GM18951 (cell line): ENCODE results near the gene EIF3D.
"Not testable (repeated sequence)": the region's sequence is repeated elsewhere in the genome, so short reads cannot be mapped to it uniquely, and the experiment has no call there.

Source experiments
- POLR2A ChIP-seq: IDR thresholded peaks from 4 replicates; pipeline ENCODE4 v1.6.1; 2011; ENCODE audit warnings: mild to moderate bottlenecking; ENCODE audit not compliant: insufficient read length, insufficient read depth; ENCODE audit errors: extremely low read depth
- in situ Hi-C: fragments of 300-500 bp; cut with MboI; formaldehyde crosslinking; loops from one replicate; pipeline ENCODE4 v1.12.0; 2022; ENCODE audit warnings: low sequenced_read_pairs, mixed read lengths, inconsistent platforms; ENCODE audit not compliant: unreplicated experiment

EIF3D gene

DNA sequence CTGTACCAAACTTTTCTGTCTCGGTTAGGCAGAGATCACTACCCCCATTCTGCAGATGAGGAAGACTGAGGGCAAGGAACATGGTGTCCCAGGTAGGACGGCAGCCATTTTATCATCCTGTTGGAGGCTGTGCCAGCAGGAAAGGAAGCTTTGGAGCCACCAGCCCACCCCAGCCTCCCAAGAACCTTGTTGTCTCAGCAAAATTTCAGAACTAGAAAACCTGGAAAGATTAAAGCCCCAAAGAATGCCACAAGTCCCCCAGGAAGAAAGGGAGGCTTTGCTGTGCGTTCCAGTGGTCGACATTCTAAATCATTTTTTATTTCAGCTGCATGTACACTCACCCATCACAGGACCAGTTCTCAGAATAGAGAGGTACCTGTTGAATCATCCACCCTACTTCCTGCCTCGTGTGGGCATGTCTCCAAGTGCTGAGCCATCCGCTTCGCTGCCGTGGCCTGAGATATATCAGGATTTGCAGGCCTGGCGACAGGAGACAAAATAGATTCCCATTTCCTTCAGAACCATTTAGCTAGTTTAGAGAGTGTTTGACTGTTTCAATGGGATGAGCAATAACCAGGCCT is 13.0 kb upstream of the EIF3D start:
- in situ Hi-C loops: no loop called here
- no peak for TF ChIP-seq POLR2A

GRCh38 chr22:36540867-36541642 is 12.1 kb upstream of the EIF3D start:
- TF ChIP-seq POLR2A: no peak
- in situ Hi-C loops: no loop called here

GRCh38 chr22:36538529-36538928 is 9.6 kb upstream of the EIF3D start:
- TF ChIP-seq POLR2A: no peak
- in situ Hi-C loops: no loop called here

- TF ChIP-seq POLR2A: no peak
- in situ Hi-C loops: no loop called here
Measured at GRCh38 chr22:36536717-36537116, 7.8 kb upstream of the EIF3D start.

GRCh38 chr22:36533320-36533719 is 4.4 kb upstream of the EIF3D start:
- in situ Hi-C loops: not testable (repeated sequence)

DNA sequence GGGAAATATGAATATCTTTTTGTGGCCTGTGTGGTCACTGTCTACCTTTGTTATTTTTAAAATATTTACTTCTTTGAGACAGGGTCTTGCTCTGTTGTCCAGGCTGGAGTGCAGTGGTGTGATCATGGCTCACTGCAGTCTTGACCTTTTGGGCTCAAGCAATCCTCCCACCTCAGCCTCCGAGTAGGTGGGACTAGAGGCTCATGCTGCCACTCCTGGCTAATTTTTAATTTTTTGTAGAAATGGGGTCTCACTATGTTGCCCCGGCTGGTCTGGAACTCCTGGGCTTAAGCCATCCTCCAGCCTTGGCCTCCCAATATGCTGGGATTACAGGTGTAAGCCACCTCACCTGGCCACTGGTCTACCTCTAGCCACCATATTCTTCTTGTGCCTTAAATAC is 3.5 kb upstream of the EIF3D start:
- TF ChIP-seq POLR2A: no peak
- in situ Hi-C loops: no loop called here

DNA sequence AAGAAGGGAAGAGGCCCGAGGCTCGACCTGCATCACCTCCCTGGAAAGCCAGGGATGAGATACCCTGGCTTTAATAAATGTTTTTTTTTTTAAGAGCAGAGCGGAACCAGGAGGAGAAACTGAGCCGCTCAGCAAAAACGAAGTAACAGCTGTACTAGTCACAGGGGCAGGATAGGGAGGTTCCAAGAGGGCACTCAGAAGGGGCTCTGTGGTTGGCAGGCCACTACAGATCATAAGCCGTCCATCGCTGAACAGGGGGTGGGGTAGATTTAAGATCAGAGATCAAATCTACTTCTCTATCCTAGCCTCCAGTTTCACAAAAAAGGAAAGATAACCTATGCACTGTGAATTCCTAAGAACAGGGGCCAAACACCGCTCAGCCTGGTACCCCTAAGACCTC is 625 bp downstream of the EIF3D start:
- in situ Hi-C loops: no loop called here
- TF ChIP-seq POLR2A: no peak

DNA sequence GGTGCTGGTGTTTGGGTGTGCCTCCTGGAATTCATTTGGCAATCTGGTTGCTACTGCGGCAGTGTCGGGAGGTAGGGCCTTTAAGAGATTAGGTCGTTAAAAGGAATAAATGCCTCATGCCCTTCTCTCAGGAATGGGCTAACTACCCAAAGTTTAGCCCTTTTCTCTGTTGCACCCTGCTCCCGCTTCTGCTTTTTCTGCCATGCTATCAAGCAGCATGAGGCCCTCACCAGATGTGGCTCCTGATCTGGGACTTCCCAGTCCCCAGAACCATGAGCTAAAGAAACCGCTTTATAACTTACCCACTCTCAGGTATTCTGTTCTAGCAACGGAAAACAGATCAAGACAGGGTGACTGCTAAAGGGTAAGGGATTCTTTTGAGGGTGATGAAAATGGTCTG is 6.3 kb downstream of the EIF3D start:
- in situ Hi-C loops: no loop called here
- no peak for TF ChIP-seq POLR2A

GRCh38 chr22:36520423-36520822 is 8.5 kb downstream of the EIF3D start:
- in situ Hi-C loops: no loop called here
- no peak for TF ChIP-seq POLR2A

- in situ Hi-C loops: not testable (repeated sequence)
Measured at GRCh38 chr22:36519906-36520305, 9.1 kb downstream of the EIF3D start.

DNA sequence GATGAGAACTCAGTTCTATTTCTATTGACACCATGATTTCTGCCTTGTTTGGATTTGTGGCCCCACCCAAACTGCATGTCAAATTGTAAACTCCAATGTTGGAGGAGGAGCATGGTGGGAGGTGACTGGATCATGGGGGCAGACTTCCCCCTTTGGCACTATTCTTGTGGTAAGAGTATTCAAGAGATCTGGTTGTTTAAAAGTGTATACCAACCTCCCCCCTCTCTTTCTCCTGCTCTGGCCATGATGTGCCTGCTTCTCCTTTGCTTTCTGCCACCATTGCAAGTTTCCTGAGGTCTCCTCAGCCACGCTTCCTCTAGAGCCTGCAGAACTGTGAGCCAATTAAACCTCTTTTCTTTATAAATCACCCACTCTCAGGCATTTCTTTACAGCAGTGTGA is 14.2 kb downstream of the EIF3D start:
- no peak for TF ChIP-seq POLR2A
- in situ Hi-C loops: no loop called here

DNA sequence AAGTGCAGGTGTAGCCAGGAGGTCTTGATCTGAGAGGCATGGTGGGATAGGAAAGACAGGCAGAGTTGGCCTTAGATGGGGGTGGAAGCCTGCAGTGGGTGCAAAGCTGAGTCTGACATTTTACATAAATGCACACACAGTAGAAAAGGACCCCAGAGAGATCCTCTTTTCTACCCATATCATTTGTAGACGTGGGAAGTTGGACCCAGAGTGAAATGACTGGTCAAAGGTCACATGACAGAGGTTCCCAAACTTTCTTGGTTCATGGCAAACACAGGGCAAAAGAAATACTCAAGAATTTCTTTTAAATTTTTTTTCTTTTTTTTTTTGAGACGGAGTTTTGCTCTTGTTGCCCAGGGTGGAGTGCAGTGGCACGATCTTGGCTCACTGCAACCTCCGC is 16.0 kb downstream of the EIF3D start:
- in situ Hi-C loops: no loop called here

DNA sequence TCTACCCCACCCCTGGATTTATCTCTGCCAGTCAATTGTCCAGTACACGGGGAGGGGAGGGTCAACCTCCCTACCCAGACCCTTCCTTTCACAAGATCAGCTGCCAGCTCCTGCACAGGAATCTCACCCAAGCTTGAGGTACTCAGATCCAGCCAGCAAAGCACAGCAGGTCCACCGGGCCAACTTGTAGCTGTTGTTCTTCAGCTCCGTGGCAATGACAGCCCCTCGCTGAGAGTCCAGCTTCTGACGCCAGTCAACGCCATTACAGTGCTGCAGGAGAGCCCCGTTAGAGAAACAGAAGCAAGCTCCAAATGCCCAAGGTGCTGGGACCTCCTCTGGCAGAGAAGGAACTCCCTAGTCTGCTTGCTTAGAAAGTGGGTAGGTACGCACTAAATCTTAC is 16.6 kb downstream of the EIF3D start:
- in situ Hi-C loops: no loop called here
- no peak for TF ChIP-seq POLR2A

More for the DNA sequence above, 16.0 kb downstream of the EIF3D start:
- TF ChIP-seq POLR2A: no peak

DNA sequence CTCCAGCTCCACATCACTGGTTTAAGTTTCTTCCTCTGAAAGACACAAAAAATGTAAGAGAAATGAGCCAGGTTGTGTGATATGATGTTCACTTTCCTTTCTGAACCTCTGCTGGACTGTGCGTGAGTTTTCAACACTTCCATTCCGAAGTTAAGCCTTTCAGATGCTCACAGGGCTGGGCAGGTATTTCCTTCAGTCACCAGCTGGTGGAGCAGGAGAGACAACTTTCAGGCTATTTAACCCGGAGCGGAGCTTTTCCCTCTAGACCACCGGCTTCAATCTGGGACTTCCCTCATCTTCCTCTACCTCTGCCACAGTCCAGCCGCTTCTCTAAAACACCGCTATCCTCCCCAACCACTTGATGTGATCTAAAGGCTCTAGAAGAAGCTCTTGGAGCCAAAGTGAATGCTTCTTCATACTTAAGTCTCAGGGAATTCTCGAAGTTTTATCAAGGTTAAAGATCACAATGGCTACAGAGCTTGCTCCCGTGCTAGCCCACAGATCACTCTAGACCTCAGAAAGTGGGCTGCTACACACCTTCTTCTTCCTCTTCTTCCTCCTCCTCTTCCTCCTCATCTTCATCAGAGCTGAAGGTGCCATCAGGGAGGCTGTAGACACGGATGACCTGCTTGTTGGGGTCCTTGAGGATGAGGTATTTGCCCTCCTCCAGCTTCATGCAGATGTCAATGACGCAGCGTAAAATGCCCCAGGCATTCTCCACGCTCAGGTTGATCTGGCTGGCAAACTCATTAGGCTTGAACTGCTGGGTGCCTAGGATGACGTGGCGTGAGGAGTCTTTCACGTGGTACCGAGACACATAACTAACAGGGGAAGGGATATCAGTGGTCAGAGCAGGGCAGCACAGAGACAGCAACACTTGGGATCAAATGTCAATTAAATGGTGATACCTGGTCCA is 17.7 kb downstream of the EIF3D start:
- TF ChIP-seq POLR2A: no peak
- in situ Hi-C loops: no loop called here
